Measurements from ENCODE around the gene MT1E. TPM values are rescaled to one million over a fixed set of nuclear protein-coding genes. Genes with fewer than 3 reads are reported as not detected.

Gene MT1E
- total and polyA plus RNA-seq, 2 of the 13 experiments (the other 11 are each of a cell fraction or from before 2014, with no cell fraction given), result 110 to 1,072 TPM

- no peak overlapping the region for H3K27ac ChIP-seq (ENCODE audit: extremely low read length, insufficient read depth, low read length)
- POLR2A ChIA-PET, result interaction anchor here (1.3 to 1.8 kb wide), 2 partner anchors 18 to 37 kb away, joined by 3 to 5 read pairs; partner anchors contain the start of gene MT1E
- BruUV-seq (replicated peaks), result no TSS peak
- intact Hi-C loops (cut with micrococcal nuclease; ENCODE audit: unreplicated experiment) (no loop called here), in situ Hi-C loops (cut with HindIII; ENCODE audit: extremely low pct_ligation_motif_present, low pct_unique_long_range_greater_than_20kb) (no loop called here)
- H2AFZ ChIP-seq (ENCODE audit: low read length), result no peak overlapping the region
- FAIRE-seq, result no peak
- peak overlapping the region in 1 of 3 experiments; percentile 45; a peak in 1 of 6 replicates for H3K4me3 ChIP-seq (replicated peaks in 1 of 3; ENCODE audit: insufficient read depth in 1 of 3, low read depth in 2 of 3, low read length in 3 of 3)
- ATAC-seq, result no peak
- H3K79me2 ChIP-seq (ENCODE audit: insufficient read depth, low read length), result no peaks in the 10 kb centered on the region
- no peaks in the 10 kb centered on the region for H3K9me3 ChIP-seq (ENCODE audit: low read length)
- no peaks in the 10 kb centered on the region for H4K20me1 ChIP-seq (ENCODE audit: insufficient read depth, low read length)
- H3K27me3 ChIP-seq (ENCODE audit: control insufficient read depth in 1 of 2, insufficient read depth in 2 of 2, low read length in 2 of 2), result peaks cover 9 to 50% of the 10 kb centered on the region in 2 experiments; a peak in 4 of 5 replicates
- DNase-seq (ENCODE audit: low spot score), result no peak
- 39% methylated on average over 5 of the region's 5 CpGs for WGBS (ENCODE audit: low lambda C conversion rate)
- peaks cover 48% of the 10 kb centered on the region for H3K4me1 ChIP-seq (ENCODE audit: insufficient read depth, low read length)
- H3K9ac ChIP-seq (ENCODE audit: insufficient read depth, low read depth, low read length), result no peak overlapping the region
- no peaks in the 10 kb centered on the region for H3K36me3 ChIP-seq (replicated peaks in 1 of 2; ENCODE audit: control insufficient read depth in 1 of 2, insufficient read depth in 2 of 2, low read length in 2 of 2)
- H3K4me2 ChIP-seq (ENCODE audit: low read depth, low read length), result peak overlapping the region; percentile 41
- CTCF ChIA-PET (ENCODE audit: low intra/inter-chr PET ratio, low total read pairs), result no interaction called here
- TF ChIP-seq ZSCAN22 (CRISPR knock-in tag; IDR thresholded peaks at IDR 0.05) (no peak), TEAD3 (CRISPR knock-in tag; optimal IDR thresholded peaks at IDR 0.05; ENCODE audit: borderline replicate concordance) (peak; percentile 2), MIER2 (CRISPR knock-in tag; IDR thresholded peaks at IDR 0.05) (peak; percentile 84), ERF (CRISPR knock-in tag; IDR thresholded peaks at IDR 0.05) (0 out of 2 replicates have a peak, but pooled peaks have one; percentile 3), ZNF646 (CRISPR knock-in tag; IDR thresholded peaks at IDR 0.05) (no peak), REST (IDR thresholded peaks at IDR 0.05; ENCODE audit: borderline replicate concordance in 1 of 2, low read depth in 1 of 2, low read length in 2 of 2) (peak; percentile 55 to 87)
These were observed 18.3 kb downstream of the MT1E start for GRCh38 chr16:56643833-56644232.

All from HepG2 (cell line).